Measurements from ENCODE around the gene RARRES1. TPM values are rescaled to one million over a fixed set of nuclear protein-coding genes. Genes with fewer than 3 reads are reported as not detected.

Gene RARRES1
- total RNA-seq, 1 experiment from 2014 or later = 20.5 TPM

DNA sequence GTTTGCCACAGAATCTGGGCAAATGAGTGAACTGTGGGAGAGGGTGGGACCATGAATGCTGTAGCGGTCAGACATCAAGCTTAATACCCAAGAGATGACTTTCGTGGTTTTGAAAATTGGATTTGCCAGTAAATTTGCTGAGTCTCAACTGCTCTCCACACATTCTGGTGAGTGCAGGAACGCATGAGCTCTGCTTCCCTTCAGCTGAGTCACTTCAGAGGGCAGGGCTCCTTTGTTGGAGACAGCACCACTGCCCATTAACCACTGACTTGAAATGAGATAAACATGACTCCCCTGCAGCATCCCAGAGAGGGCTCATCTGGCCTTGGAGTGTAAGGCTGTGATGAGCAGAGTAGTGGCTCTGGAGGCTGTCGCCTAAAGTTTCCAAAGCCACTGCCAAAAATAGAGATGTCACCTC lies 22.6 kb downstream of the RARRES1 start:
- DNase-seq = no peak
- Histone ChIP-seq H3K4me2 (no peak overlapping the region), H3F3A (ENCODE audit: insufficient read depth, low read depth) (peaks cover 24% of the 10 kb centered on the region; the same call in 1 of the 2 replicates), H3K36me3 (ENCODE audit: low read depth) (peaks cover 49% of the 10 kb centered on the region), H3K9me3 (ENCODE audit: insufficient read depth, low read depth) (no peaks in the 10 kb centered on the region), H3K9me2 (ENCODE audit: insufficient read depth) (no peaks in the 10 kb centered on the region), H4K20me1 (ENCODE audit: insufficient read depth) (no peaks in the 10 kb centered on the region; the same call in 1 of the 2 replicates), H3K27ac (no peak overlapping the region), H3K79me2 (ENCODE audit: low read depth) (peaks cover 6% of the 10 kb centered on the region; the same call in 1 of the 2 replicates), H3K27me3 (ENCODE audit: insufficient read depth, low read depth) (no peaks in the 10 kb centered on the region), H3K4me1 (replicated peaks; ENCODE audit: insufficient read depth) (peaks cover 6% of the 10 kb centered on the region), H2AFZ (no peak overlapping the region), H3K4me3 (no peak overlapping the region)
- intact Hi-C loops (cut with micrococcal nuclease; ENCODE audit: unreplicated experiment) = no loop called here
- BruUV-seq (replicated peaks) = no TSS peak
- TF ChIP-seq EZH2 (IDR thresholded peaks at IDR 0.05; ENCODE audit: low read depth) (no peak), CTCF (conservative IDR thresholded peaks at IDR 0.05) (no peak)
- ChIA-PET CTCF (interaction anchor here (1.3 kb wide), 1 partner anchor 51 kb away, joined by 6 read pairs; no protein-coding TSS in a partner anchor), POLR2A (ENCODE audit: unreplicated experiment) (interaction anchor here (0.6 kb wide), 2 partner anchors 9 to 47 kb away, joined by 5 read pairs; no protein-coding TSS in a partner anchor)

- BruUV-seq (replicated peaks) = no TSS peak
- Histone ChIP-seq H3F3A (ENCODE audit: insufficient read depth, low read depth) (peaks cover 27% of the 10 kb centered on the region), H3K4me3 (no peak overlapping the region), H3K36me3 (ENCODE audit: low read depth) (peaks cover 57% of the 10 kb centered on the region), H2AFZ (no peak overlapping the region), H3K27ac (no peak overlapping the region), H3K9me3 (ENCODE audit: insufficient read depth, low read depth) (no peaks in the 10 kb centered on the region), H3K4me1 (replicated peaks; ENCODE audit: insufficient read depth) (no peaks in the 10 kb centered on the region), H4K20me1 (ENCODE audit: insufficient read depth) (no peaks in the 10 kb centered on the region), H3K79me2 (ENCODE audit: low read depth) (no peaks in the 10 kb centered on the region), H3K9me2 (ENCODE audit: insufficient read depth) (no peaks in the 10 kb centered on the region), H3K27me3 (ENCODE audit: insufficient read depth, low read depth) (no peaks in the 10 kb centered on the region), H3K4me2 (no peak overlapping the region)
- DNase-seq = peak in 1 of 2 experiments; percentile 2
- intact Hi-C loops (cut with micrococcal nuclease; ENCODE audit: unreplicated experiment) = no loop called here
- POLR2A ChIA-PET (ENCODE audit: unreplicated experiment) = no interaction called here
- TF ChIP-seq EZH2 (IDR thresholded peaks at IDR 0.05; ENCODE audit: low read depth) = no peak
- no peak for TF ChIP-seq CTCF (conservative IDR thresholded peaks at IDR 0.05)
- CTCF ChIA-PET = no interaction called here
These were observed 28.7 kb downstream of the RARRES1 start for GRCh38 chr3:158703566-158703965.

DNA sequence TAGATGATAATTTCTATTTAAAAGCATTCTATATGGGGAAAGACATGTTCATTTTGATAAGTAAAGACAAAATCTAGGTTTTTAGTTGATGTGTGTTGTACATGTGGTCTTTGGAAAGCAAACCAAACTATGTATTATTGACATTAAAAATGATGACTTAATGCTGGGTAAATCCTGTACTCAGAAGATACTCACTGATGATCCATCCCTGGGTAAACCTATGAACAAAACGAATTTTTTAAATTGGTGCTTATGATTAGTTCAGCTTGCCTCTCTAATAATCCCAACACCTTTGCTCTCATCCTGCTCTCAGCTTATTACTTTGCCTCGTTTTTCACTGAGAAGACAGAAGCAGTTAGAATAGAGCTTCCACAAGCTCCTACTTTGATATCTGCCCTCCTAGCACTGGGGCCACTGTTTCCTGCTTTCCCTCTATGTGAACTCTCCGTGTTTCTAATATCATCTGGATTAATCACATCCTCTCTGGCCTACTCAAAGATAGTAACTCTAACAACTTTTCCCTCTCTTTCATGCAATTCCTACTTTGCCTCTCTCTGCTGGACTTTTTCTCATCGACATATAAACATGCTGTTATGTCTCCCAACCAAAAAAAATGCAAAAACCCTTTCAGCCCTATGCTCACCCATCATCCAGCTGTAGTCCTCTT lies 29.3 kb downstream of the RARRES1 start:
- Histone ChIP-seq H4K20me1 (ENCODE audit: insufficient read depth) (no peaks in the 10 kb centered on the region), H3K9me2 (ENCODE audit: insufficient read depth) (no peaks in the 10 kb centered on the region), H3K36me3 (ENCODE audit: low read depth) (peaks cover 51% of the 10 kb centered on the region), H3K27ac (no peak overlapping the region), H3F3A (ENCODE audit: insufficient read depth, low read depth) (peaks cover 27% of the 10 kb centered on the region), H2AFZ (no peak overlapping the region), H3K27me3 (ENCODE audit: insufficient read depth, low read depth) (no peaks in the 10 kb centered on the region), H3K4me2 (no peak overlapping the region), H3K79me2 (ENCODE audit: low read depth) (no peaks in the 10 kb centered on the region), H3K9me3 (ENCODE audit: insufficient read depth, low read depth) (no peaks in the 10 kb centered on the region), H3K4me3 (no peak overlapping the region), H3K4me1 (replicated peaks; ENCODE audit: insufficient read depth) (no peaks in the 10 kb centered on the region)
- TF ChIP-seq EZH2 (IDR thresholded peaks at IDR 0.05; ENCODE audit: low read depth) = no peak
- TF ChIP-seq CTCF (conservative IDR thresholded peaks at IDR 0.05) = no peak
- BruUV-seq (replicated peaks) = no TSS peak
- POLR2A ChIA-PET (ENCODE audit: unreplicated experiment) = no interaction called here
- CTCF ChIA-PET = no interaction called here
- intact Hi-C loops (cut with micrococcal nuclease; ENCODE audit: unreplicated experiment) = no loop called here
- DNase-seq = no peak
